ENCODE measurements around the gene TMEM116. TPM values are rescaled to one million over a fixed set of nuclear protein-coding genes. Genes with fewer than 3 reads are reported as not detected.

The TMEM116 gene
- total RNA-seq (2014; rRNA removed; shearing (Covaris generic)): 8.8 and 9.0 TPM in 2 replicates
- total RNA-seq (2022): 13.1 and 16.0 TPM in 2 replicates
- Bru-seq, nascent RNA: percentile 47 among the genes with signal in this experiment
- percentile 51 among the genes with signal in this experiment for BruChase-seq, experiment 1, labeled RNA remaining after a 6-hour chase
- percentile 48 among the genes with signal in this experiment for BruChase-seq, experiment 2, labeled RNA remaining after a 2-hour chase
- long read RNA-seq, transcript TMEM116-202 (1 exons, 2,761 nt): major isoform, 11 of 18 reads
- long read RNA-seq, partial matches to known transcripts: 0 of 18 reads
- long read RNA-seq, other reads (novel, unspliced or antisense): 6 of 18 reads

- H3K4me3 ChIP-seq (ENCODE audit: low read depth, low read length, poor library complexity, severe bottlenecking): peak within 1 kb of the TSS; percentile 88
- H3K79me2 ChIP-seq (ENCODE audit: insufficient read depth, low read depth, low read length): peaks cover 38% of the 10 kb centered on the region
- peak within 1 kb of the TSS; percentile 98 for H3K4me2 ChIP-seq (ENCODE audit: low read length)
- peaks cover 12% of the 10 kb centered on the region for H4K20me1 ChIP-seq (ENCODE audit: insufficient read depth, low read length)
- H3K9me3 ChIP-seq (ENCODE audit: low read length): peaks cover 9% of the 10 kb centered on the region; the same call in 1 of the 2 replicates
- no peak for TF ChIP-seq EZH2phosphoT487 (IDR thresholded peaks at IDR 0.05; ENCODE audit: borderline replicate concordance, low read depth, low read length)
- peak; percentile 49 for TF ChIP-seq CTCF (conservative IDR thresholded peaks at IDR 0.05; ENCODE audit: low read length)
- intact Hi-C loops (cut with micrococcal nuclease; ENCODE audit: unreplicated experiment): loop anchor here (1.0 to 2.0 kb wide), 4 partner anchors 18 to 414 kb away; partner anchors contain the start of gene ATXN2
- POLR2A ChIA-PET: interaction anchor here (0.6 to 3.8 kb wide), 8 partner anchors 10 to 1618 kb away, joined by 3 to 23 read pairs (median 4); partner anchors contain the start of gene TRAFD1
- H3K27ac ChIP-seq (ENCODE audit: low read depth, low read length, poor library complexity, severe bottlenecking): peak within 1 kb of the TSS; percentile 92
- peak; percentile 99 for DNase-seq (ENCODE audit: low spot score)
- CTCF ChIA-PET (ENCODE audit: unreplicated experiment): interaction anchor here (0.6 kb wide), 1 partner anchor 912 kb away, joined by 3 read pairs; no protein-coding TSS in a partner anchor
- H3K4me1 ChIP-seq (ENCODE audit: insufficient read depth, low read length, poor library complexity, severe bottlenecking): peaks cover 29% of the 10 kb centered on the region
- BruUV-seq (replicated peaks): TSS peak; percentile 91
- peak within 1 kb of the TSS; percentile 67; the same call in 1 of the 2 replicates for H2AFZ ChIP-seq (ENCODE audit: low read length)
- no peaks in the 10 kb centered on the region for H3K9me2 ChIP-seq (ENCODE audit: insufficient read depth, low read length)
- H3K36me3 ChIP-seq (ENCODE audit: insufficient read depth, low read length): peaks cover 27% of the 10 kb centered on the region
These were observed at the start of gene TMEM116, which contains the start of gene ERP29 for GRCh38 chr12:112012775-112013600. Gene TMEM116 (minus strand): TSS chr12:112013165. CDS start chr12:112005270, 7,895 bp downstream. Gene ERP29 (plus strand): TSS chr12:112013426. CDS start chr12:112013466, 40 bp downstream.

GRCh38 chr12:112061137-112061536, 48.2 kb upstream of the TMEM116 start:
- H3K4me2 ChIP-seq (ENCODE audit: low read length): no peak overlapping the region
- no TSS peak for BruUV-seq (replicated peaks)
- no peak overlapping the region for H3K4me3 ChIP-seq (ENCODE audit: low read depth, low read length, poor library complexity, severe bottlenecking)
- TF ChIP-seq CTCF (conservative IDR thresholded peaks at IDR 0.05; ENCODE audit: low read length) (no peak), EZH2phosphoT487 (IDR thresholded peaks at IDR 0.05; ENCODE audit: borderline replicate concordance, low read depth, low read length) (no peak)
- H3K27ac ChIP-seq (ENCODE audit: low read depth, low read length, poor library complexity, severe bottlenecking): no peak overlapping the region
- H3K9me3 ChIP-seq (ENCODE audit: low read length): no peaks in the 10 kb centered on the region
- no peaks in the 10 kb centered on the region for H3K9me2 ChIP-seq (ENCODE audit: insufficient read depth, low read length)
- no peaks in the 10 kb centered on the region for H4K20me1 ChIP-seq (ENCODE audit: insufficient read depth, low read length)
- intact Hi-C loops (cut with micrococcal nuclease; ENCODE audit: unreplicated experiment): no loop called here
- no peaks in the 10 kb centered on the region for H3K79me2 ChIP-seq (ENCODE audit: insufficient read depth, low read depth, low read length)
- POLR2A ChIA-PET: no interaction called here
- no peak for DNase-seq (ENCODE audit: low spot score)
- no peak overlapping the region for H2AFZ ChIP-seq (ENCODE audit: low read length)
- peaks cover 92% of the 10 kb centered on the region for H3K36me3 ChIP-seq (ENCODE audit: insufficient read depth, low read length)
- CTCF ChIA-PET (ENCODE audit: unreplicated experiment): interaction anchor here (0.9 kb wide), 1 partner anchor 9 kb away, joined by 3 read pairs; no protein-coding TSS in a partner anchor
- H3K4me1 ChIP-seq (ENCODE audit: insufficient read depth, low read length, poor library complexity, severe bottlenecking): no peaks in the 10 kb centered on the region

Data from OCI-LY7 (cell line).